HT1080 (cell line): ENCODE measurements around the gene STOML1. TPM values are rescaled to one million over a fixed set of nuclear protein-coding genes. Genes with fewer than 3 reads are reported as not detected.
"Not testable (repeated sequence)": the region's sequence is repeated elsewhere in the genome, so short reads cannot be mapped to it uniquely, and the experiment has no call there.

Source experiments
- DNase-seq: peaks from one replicate; pipeline ENCODE4 v3.0.0-alpha.2; 2015; ENCODE audit warnings: low read depth
- total RNA-seq: library from RNA; depleted of rRNA; stranded (reverse); fragments of >200 nt; shearing (Covaris generic); gene quantifications from 2 replicates; pipeline ENCODE4 v1.2.3, GENCODE V29; 2014

The STOML1 gene
- total RNA-seq, 1 experiment from 2014 or later: 28.3 TPM

DNA sequence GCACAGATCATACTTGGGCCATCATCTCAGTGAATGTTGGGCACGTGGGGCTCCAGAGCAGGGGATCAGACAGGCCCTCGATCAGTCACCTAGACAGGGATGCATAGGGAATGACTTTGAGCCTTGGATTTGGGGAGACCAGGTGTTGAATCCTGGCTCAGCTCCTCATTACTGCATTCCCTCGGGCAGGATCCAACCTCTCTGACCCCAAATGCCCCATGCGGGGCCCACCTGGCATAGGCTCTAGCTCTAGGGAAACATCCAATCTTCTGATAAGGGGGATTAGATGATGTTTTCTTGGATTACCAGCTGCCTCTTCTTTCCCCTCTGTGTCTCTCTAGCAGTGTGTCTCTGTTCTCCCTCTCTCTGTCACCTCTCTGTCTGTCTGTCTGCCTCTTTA is 43.1 kb downstream of the STOML1 start:
- no peak for DNase-seq

DNA sequence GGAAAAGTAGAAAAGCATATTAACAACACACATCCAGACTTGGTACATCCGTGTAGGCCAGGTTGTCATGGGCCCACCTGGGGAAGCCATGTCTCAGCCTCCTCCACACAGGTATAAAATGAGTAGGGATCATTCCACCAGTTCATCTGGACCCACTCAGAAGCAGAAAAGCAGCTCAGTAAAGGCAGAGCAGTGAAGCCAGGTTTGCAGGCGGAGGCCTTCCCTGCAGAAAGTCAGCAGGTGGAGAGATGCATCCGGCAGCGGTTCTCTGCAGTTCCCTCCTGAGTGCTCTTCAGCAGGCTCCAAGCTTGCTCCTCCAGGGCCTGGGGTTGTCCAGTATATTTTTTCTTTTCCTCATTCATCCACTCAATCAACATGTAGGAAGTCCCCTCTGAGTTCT is 43.7 kb downstream of the STOML1 start:
- DNase-seq: no peak

DNA sequence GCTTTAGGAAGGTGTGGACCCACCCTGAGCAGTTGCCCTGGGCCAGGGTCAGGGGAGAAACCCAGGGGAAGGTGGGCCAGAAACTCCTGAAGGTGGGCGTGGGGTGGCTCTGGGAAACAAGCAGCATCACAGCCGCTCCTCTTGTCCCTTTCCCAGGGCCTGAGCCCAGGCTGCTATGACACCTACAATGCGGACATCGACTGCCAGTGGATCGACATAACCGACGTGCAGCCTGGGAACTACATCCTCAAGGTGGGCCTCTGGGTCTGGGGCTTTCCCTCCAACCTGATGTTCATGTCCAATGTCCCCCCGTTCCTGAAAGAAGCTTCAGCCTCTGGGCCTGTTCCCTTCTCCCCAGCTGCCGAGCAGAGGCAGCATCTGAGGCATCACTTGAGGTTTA is 44.4 kb downstream of the STOML1 start:
- no peak for DNase-seq

DNA sequence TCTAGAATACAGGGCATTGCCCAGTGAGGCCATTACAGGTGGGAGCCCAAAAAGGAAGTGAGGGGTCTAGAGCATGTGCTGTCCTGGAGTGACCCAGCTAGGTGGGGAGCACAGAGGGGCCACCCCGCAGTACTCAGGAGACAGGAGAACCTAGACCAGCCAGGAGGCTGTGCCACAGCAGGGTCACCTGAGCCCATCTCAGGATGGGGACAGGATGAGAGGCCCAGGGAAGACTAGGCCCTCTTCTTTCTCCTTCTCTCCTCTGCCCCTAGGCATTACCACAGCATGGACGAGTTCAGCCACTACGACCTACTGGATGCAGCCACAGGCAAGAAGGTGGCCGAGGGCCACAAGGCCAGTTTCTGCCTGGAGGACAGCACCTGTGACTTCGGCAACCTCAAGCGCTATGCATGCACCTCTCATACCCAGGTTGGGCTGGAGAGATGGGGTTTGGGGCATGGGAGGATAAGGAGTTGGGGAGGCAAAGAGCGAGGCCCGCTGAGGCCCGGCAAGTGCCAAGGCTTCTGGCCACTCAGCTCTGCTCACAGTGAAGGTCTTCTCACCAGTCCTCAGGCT is 45.2 kb downstream of the STOML1 start:
- DNase-seq: no peak

- no peak for DNase-seq
Measured at GRCh38 chr15:73946046-73946721, 45.9 kb downstream of the STOML1 start.

- no peak for DNase-seq
Measured at GRCh38 chr15:73945130-73945508, 47.0 kb downstream of the STOML1 start.

DNA sequence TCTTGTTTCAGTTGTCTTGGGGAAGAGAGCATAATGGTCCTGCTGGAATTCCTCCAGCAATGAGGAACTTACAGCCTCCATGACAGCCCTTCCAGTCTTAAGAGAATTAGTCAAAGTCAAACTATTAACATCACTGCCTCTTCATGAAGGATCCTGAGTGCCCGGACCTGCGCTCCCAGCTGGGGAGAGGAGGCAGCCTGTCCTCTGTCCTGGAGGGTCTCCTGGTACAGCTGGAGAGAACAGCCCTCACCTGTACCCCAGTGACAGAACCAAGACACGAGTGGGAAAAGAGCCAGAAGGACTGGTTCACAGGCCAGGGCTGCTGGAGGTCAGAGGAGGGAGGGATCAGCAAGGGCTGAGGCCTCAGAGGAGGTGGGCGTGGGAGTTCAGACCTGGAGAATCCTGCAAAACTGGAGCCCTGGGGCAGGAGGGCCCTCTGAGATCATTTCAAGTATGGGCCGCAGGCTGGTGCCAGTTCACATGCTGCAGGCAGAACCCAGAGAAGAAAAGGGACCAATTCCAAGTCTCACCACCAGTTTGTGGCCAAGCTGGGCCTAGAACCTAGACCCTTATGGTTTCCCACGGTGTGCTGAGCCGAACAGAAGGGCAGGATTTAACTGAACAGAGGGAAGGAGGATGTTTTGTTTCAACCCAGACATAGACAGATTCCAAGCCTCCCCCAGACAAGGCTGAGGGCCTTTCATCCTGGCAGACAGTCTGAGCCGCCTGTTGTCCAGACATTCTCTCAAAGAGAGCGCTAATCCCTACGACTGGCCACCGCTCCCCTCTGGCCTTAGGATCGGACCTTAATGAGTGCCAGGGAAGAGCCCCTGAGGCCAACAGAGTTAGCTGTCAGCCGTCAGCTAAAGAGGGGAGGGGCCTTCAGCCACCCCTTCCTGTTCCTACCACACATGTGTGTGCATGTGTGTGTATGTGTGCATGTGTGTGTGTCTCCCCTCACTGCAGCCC is 47.6 kb downstream of the STOML1 start:
- no peak for DNase-seq

- no peak for DNase-seq
Measured at GRCh38 chr15:73942751-73943270, 49.3 kb downstream of the STOML1 start.

DNA sequence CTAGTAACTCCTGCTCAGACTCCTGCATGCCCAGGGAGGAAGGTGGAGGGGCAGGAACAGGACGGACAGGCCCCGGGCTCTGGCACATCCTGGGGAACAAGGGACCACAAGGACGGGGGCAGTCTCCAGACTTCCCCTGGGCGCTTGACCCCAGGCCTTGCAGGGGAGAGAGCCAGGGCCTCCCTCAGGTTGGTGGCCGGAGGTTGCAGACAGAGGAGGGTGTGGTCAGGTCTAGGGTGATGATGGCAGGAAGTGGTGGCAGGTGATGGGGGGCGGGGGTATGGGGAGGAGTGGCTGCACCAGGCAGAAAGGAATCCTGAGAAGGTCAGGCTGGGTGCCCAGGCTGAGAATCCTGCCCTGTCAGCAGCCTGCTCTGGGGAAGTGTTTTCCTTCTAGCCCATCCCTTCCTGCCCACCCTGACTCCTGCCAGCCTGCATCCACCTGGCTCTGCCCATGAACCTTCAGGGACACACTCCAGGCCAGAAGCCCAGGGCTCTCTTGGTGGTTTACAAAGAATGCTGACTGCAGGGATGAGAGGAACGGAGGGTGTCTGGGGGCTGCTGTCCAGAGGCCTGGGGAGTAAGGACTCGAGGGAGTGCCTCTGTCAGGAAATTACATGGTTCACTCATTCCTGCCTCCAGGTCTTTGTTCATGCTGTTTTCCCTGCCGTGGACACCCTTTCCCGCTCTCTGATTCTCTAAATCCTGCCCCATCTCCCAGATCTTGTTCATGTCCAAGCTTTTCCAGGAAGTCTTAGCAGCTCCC is 50.0 kb downstream of the STOML1 start:
- DNase-seq: peak; percentile 69

GRCh38 chr15:73941449-73941848 is 50.6 kb downstream of the STOML1 start:
- DNase-seq: no peak

DNA sequence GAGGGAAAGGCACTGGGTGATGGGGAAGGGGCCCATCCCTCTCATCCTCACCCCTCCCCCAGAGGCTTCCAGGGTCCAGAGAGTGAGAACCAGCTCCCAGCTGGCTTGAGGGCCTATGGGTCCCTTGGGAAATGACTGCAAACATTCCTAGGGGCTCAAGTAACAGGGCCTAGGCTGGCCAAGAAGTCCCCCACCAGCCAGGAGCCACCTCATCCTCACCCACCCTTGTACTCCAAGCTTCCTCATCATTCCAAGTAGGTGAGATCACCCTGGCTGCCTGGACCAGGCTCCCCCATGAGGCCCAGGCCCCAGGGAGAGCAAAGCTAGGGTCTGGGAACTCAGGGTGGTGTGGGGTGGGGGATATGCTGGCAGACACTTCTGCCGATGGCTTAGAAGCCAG is 51.1 kb downstream of the STOML1 start:
- DNase-seq: peak; percentile 96

DNA sequence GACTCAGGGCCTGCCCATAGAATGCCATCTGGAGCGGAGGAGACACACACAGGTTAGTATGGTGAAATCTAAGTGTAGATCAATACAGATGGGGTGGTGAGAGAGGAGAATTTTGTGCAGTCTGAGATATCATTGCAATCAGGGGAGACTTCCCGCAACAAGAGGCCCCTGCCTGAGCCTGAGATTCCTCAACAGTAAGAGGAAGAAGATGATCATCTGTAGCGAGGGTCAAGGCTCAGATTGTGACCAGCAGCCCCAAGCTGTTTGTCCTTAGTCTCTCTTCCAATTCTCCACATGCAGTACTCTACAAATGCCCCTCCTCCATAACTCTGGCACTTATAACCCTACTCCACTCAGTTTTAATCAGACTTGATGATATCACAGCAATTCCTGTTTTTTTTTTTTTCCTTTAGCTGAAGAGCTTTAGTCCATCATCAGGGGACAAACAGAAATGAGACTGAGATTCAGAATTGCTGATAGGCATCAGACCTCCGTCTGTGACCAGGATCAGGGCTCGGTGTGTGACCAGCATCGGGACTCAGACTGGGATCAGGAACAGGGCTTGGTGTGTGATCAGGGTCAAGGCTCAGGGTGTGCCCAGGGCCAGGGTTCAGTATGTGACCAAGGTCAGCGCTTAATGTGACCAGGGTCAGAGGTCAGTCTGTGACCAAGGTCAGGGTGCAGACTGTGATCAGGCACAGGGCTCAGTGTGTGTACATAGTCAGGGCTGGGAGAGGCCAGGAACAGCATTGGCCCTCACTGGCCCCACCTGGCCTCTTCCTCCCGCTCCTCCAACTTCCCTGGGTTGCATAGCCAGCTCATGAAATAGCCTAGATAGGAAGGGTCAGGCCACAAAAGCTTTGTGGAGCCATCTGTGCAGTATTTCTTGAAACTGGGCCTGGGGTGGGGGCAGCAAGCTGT is 51.8 kb downstream of the STOML1 start:
- DNase-seq: no peak

DNA sequence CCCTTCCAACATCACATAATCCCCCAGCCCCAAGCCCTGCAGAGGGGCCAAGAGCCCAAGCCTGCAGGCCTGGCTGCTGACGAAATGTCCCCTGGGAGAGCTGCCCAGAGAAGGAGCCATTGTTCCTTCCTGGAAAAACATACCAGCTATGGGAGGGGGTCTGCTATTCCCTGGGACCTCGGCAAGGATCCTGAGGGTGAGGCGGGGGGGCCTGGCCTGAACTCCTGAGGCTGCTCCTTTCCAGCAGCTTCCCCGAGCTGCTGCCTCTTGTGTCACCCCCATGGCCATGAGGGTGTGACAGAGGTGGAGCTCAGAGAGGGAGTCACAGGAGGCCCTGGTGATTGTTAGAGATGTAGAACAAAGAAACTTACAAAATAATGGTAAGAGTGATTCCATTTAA is 53.0 kb downstream of the STOML1 start:
- DNase-seq: no peak

GRCh38 chr15:73938516-73938915 is 53.6 kb downstream of the STOML1 start:
- DNase-seq: not testable (repeated sequence)

GRCh38 chr15:73937726-73938125 is 54.4 kb downstream of the STOML1 start:
- no peak for DNase-seq

DNA sequence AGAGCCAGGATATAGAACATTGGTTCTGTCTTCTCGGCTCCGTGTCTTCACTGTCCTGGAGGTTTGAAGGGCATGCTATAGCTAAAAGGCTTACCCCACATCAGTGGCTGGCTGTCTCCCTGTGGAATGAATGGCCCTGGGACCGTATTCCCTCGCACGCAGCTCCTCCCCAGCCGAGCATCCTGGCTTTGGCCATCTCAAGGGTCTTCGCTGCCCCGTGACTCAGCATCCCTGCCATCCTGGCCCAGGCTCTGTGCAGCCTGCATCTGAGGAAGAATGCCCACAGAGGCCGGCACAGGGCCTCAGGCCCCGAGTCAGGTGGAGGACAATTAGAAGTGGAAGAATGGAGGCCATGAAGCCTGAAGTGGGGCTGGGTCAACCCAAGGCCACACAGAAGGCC is 54.8 kb downstream of the STOML1 start:
- DNase-seq: no peak

DNA sequence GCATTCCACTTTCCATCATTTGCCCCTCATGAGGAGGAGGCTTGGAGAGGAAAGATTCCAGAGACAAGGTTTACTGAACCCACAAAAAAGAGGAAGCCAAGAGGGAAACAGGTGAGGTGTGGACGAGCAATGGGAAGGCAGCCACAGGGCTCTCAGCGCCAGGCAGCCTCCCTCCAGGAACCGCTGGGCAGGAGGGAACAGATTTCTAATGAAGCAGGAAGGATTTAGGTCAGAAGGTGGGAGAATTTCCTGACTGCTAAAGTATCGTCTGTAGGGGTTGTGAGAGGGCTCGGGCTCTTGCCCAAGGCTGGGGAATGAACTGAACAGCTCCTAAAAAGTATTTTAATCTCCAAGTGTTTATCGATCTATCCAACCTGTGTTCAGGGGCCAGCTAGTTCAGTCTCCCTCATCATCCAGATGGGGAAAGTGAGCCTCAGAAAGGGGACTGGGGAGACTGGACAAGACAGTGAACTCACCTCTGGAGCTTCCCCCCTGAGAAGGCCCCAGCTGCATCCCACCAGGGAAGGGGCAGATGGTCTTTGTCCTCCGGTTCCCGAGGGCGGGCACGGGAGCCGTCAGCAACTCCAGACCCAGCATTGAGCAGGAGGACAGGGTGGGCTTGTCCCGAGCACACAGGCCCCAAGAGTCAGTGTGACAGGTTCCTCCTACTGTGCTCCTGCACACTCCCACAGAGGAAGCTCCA is 55.4 kb downstream of the STOML1 start:
- DNase-seq: no peak

DNA sequence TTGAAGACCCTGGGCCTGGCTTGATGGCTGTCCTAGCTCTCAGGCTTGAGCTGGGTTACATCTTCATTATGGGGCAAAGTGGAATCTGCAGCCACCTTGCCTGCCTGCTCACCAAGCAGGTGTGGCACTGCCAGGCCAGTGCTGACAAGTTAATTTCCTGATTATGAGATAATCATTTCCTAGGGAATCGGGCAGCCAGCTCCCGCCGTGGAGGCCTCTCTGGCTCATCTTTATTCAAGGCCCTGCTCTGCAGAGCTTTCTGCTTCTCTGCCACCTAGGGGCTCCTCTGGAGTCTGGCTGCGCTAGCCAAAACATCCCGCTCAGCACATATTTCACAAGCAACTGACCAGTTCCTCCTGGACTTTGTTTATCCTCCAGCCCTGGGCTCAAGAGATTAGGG is 55.9 kb downstream of the STOML1 start:
- DNase-seq: no peak

- DNase-seq: no peak
Measured at GRCh38 chr15:73935547-73935946, 56.5 kb downstream of the STOML1 start.

GRCh38 chr15:73934281-73934680 is 57.8 kb downstream of the STOML1 start:
- DNase-seq: no peak
